ENCODE data around the gene SH3PXD2A. TPM values are rescaled to one million over a fixed set of nuclear protein-coding genes. Genes with fewer than 3 reads are reported as not detected.
A peak's percentile ranks its signal among the peaks of the same experiment; 100 is the strongest.

The SH3PXD2A gene
- total and polyA plus RNA-seq, 3 donors from 2014 or later = 10.8 to 12.1 (median 12.0) TPM

GRCh38 chr10:103620891-103621782 lies 234.2 kb downstream of the SH3PXD2A start:
- TF ChIP-seq POLR2A (IDR thresholded peaks at IDR 0.05) (no peak), CTCF (IDR thresholded peaks at IDR 0.05) (no peak)
- Histone ChIP-seq H3K27ac (peak overlapping the region in 1 of 2 donors; percentile 54), H3K27me3 (no peaks in the 10 kb centered on the region), H3K4me1 (peaks cover 59% of the 10 kb centered on the region), H3K9me3 (no peaks in the 10 kb centered on the region), H3K4me3 (no peak overlapping the region), H3K36me3 (ENCODE audit: low read depth, missing control alignments) (no peaks in the 10 kb centered on the region)
- 72% methylated on average over 10 to 15 of the region's 15 CpGs for WGBS, 2 donors
- intact Hi-C loops (cut with DNase I; ENCODE audit: low total_unique reads) = no loop called here
- DNase-seq = no peak

GRCh38 chr10:103620352-103620740 lies 235.0 kb downstream of the SH3PXD2A start:
- intact Hi-C loops (cut with DNase I; ENCODE audit: low total_unique reads) = no loop called here
- no peak for DNase-seq
- Histone ChIP-seq H3K27me3 (no peaks in the 10 kb centered on the region), H3K27ac (peak overlapping the region in 1 of 2 donors; percentile 53), H3K4me1 (peaks cover 65% of the 10 kb centered on the region), H3K9me3 (no peaks in the 10 kb centered on the region), H3K36me3 (ENCODE audit: low read depth, missing control alignments) (no peaks in the 10 kb centered on the region), H3K4me3 (no peak overlapping the region)
- TF ChIP-seq POLR2A (IDR thresholded peaks at IDR 0.05) = no peak
- no peak for TF ChIP-seq CTCF (IDR thresholded peaks at IDR 0.05)
- 39 to 60% methylated on average over 4 to 7 of the region's 7 CpGs for WGBS, 2 donors

- H3K9me3 ChIP-seq = no peaks in the 10 kb centered on the region
- WGBS, 2 donors = 65 to 68% methylated on average over 10 to 22 of the region's 22 CpGs
- no peaks in the 10 kb centered on the region for H3K36me3 ChIP-seq (ENCODE audit: low read depth, missing control alignments)
- intact Hi-C loops (cut with DNase I; ENCODE audit: low total_unique reads) = no loop called here
- TF ChIP-seq POLR2A (IDR thresholded peaks at IDR 0.05) (no peak), CTCF (IDR thresholded peaks at IDR 0.05) (no peak)
- no peak for DNase-seq
- H3K4me1 ChIP-seq = peaks cover 71% of the 10 kb centered on the region
- H3K27me3 ChIP-seq = no peaks in the 10 kb centered on the region
- no peak overlapping the region for H3K4me3 ChIP-seq
- peak overlapping the region in 1 of 2 donors; percentile 53 for H3K27ac ChIP-seq
Measured at GRCh38 chr10:103619424-103620351, 235.7 kb downstream of the SH3PXD2A start.

GRCh38 chr10:103618575-103619423 lies 236.6 kb downstream of the SH3PXD2A start:
- peak overlapping the region in 1 of 2 donors; percentile 53 for H3K27ac ChIP-seq
- intact Hi-C loops (cut with DNase I; ENCODE audit: low total_unique reads) = no loop called here

More at GRCh38 chr10:103618575-103619423, 236.6 kb downstream of the SH3PXD2A start:
- no peaks in the 10 kb centered on the region for H3K36me3 ChIP-seq (ENCODE audit: low read depth, missing control alignments)
- H3K27me3 ChIP-seq = no peaks in the 10 kb centered on the region
- WGBS, 2 donors = 34 to 62% methylated on average over 4 to 18 of the region's 19 CpGs
- peak; percentile 85 for DNase-seq
- H3K9me3 ChIP-seq = no peaks in the 10 kb centered on the region
- H3K4me3 ChIP-seq = no peak overlapping the region
- peaks cover 73% of the 10 kb centered on the region for H3K4me1 ChIP-seq
- no peak for TF ChIP-seq POLR2A (IDR thresholded peaks at IDR 0.05)
- no peak for TF ChIP-seq CTCF (IDR thresholded peaks at IDR 0.05)
